NT2/D1 (cell line): ENCODE results near the gene LIMK2.

ENCODE experiments used
- DNase-seq: peaks from one replicate; pipeline ENCODE4 v3.0.0-alpha.2; 2011; ENCODE audit warnings: low read depth, low spot score
- H3K27me3 ChIP-seq: 2 replicates; pipeline ENCODE4 v1.6.0; 2011; ENCODE audit warnings: mild to moderate bottlenecking; ENCODE audit not compliant: insufficient read length, insufficient read depth
- H3K36me3 ChIP-seq: 2 replicates; pipeline ENCODE4 v1.6.1; 2011; ENCODE audit warnings: mild to moderate bottlenecking, low read length, mixed read lengths; ENCODE audit not compliant: insufficient read depth, insufficient read length
- H3K4me1 ChIP-seq: 2 replicates; pipeline ENCODE4 v1.5.1; 2011; ENCODE audit not compliant: insufficient read depth, insufficient read length
- H3K4me3 ChIP-seq: 2 replicates; pipeline ENCODE4 v1.5.1; 2011; ENCODE audit warnings: low read depth; ENCODE audit not compliant: insufficient read length
- H3K9ac ChIP-seq: 2 replicates; pipeline ENCODE4 v1.6.0; 2011; ENCODE audit warnings: low read depth; ENCODE audit not compliant: insufficient read length
- H3K9me3 ChIP-seq: 2 replicates; pipeline ENCODE4 v1.5.1; 2011; ENCODE audit warnings: mild to moderate bottlenecking, low read length; ENCODE audit not compliant: insufficient read depth
- SUZ12 ChIP-seq: IDR thresholded peaks from 2 replicates; pipeline ENCODE4 v1.6.1; 2011; ENCODE audit not compliant: insufficient read length, insufficient read depth; ENCODE audit errors: extremely low read depth
- YY1 ChIP-seq: IDR thresholded peaks from 2 replicates; pipeline ENCODE4 v1.6.1; 2011; ENCODE audit not compliant: insufficient read length, insufficient read depth
- ZNF274 ChIP-seq: IDR thresholded peaks from 2 replicates; pipeline ENCODE4 v1.6.1; 2011; ENCODE audit warnings: mild to moderate bottlenecking, low read depth, low read length

LIMK2 gene

GRCh38 chr22:31327806-31328543, 115.9 kb downstream of the LIMK2 start:
- peaks cover 70% of the 10 kb centered on the region for H3K36me3 ChIP-seq
- H3K27me3 ChIP-seq, result no peaks in the 10 kb centered on the region

GRCh38 chr22:31328544-31328960, 116.5 kb downstream of the LIMK2 start:
- peaks cover 74% of the 10 kb centered on the region for H3K36me3 ChIP-seq
- H3K4me1 ChIP-seq, result peaks cover 3% of the 10 kb centered on the region

More at GRCh38 chr22:31327806-31328543, 115.9 kb downstream of the LIMK2 start:
- no peak for DNase-seq
- Histone ChIP-seq H3K4me1 (peaks cover 3% of the 10 kb centered on the region), H3K4me3 (no peak overlapping the region), H3K9ac (no peak overlapping the region), H3K9me3 (no peaks in the 10 kb centered on the region)
- TF ChIP-seq YY1 (no peak), SUZ12 (no peak), ZNF274 (no peak)

GRCh38 chr22:31329029-31329428, 116.9 kb downstream of the LIMK2 start:
- no peak for TF ChIP-seq ZNF274
- TF ChIP-seq SUZ12, result no peak
- no peak for TF ChIP-seq YY1
- DNase-seq, result no peak
- H3K36me3 ChIP-seq, result peaks cover 74% of the 10 kb centered on the region
- no peak overlapping the region for H3K4me3 ChIP-seq
- H3K27me3 ChIP-seq, result no peaks in the 10 kb centered on the region
- H3K4me1 ChIP-seq, result peaks cover 3% of the 10 kb centered on the region
- H3K9me3 ChIP-seq, result no peaks in the 10 kb centered on the region
- no peak overlapping the region for H3K9ac ChIP-seq

More at GRCh38 chr22:31328544-31328960, 116.5 kb downstream of the LIMK2 start:
- TF ChIP-seq ZNF274 (no peak), SUZ12 (no peak), YY1 (no peak)
- no peak for DNase-seq
- no peaks in the 10 kb centered on the region for H3K27me3 ChIP-seq
- no peaks in the 10 kb centered on the region for H3K9me3 ChIP-seq
- no peak overlapping the region for H3K4me3 ChIP-seq
- no peak overlapping the region for H3K9ac ChIP-seq
